Glutamatergic neuron (in vitro differentiated cells): ENCODE measurements around the gene TMEM119. TPM values are rescaled to one million over a fixed set of nuclear protein-coding genes. Genes with fewer than 3 reads are reported as not detected.

ENCODE experiments used
- DNase-seq: peaks from one replicate; pipeline ENCODE4 v3.0.0; 2022
- H3K27ac Mint-ChIP-seq: one replicate; pipeline ENCODE4 v1.8.0; 2020; ENCODE audit warnings: mild to moderate bottlenecking, mixed read lengths, inconsistent platforms; ENCODE audit not compliant: unreplicated experiment
- H3K27me3 Mint-ChIP-seq: one replicate; pipeline ENCODE4 v1.8.0; 2020; ENCODE audit warnings: mild to moderate bottlenecking, moderate library complexity, mixed read lengths, inconsistent platforms; ENCODE audit not compliant: unreplicated experiment
- H3K36me3 Mint-ChIP-seq: one replicate; pipeline ENCODE4 v1.8.0; 2020; ENCODE audit warnings: mild to moderate bottlenecking, mixed read lengths, inconsistent platforms; ENCODE audit not compliant: unreplicated experiment
- H3K4me1 Mint-ChIP-seq: one replicate; pipeline ENCODE4 v1.8.0; 2020; ENCODE audit warnings: mild to moderate bottlenecking, low read depth, mixed read lengths, inconsistent platforms; ENCODE audit not compliant: unreplicated experiment
- H3K4me3 Mint-ChIP-seq: one replicate; pipeline ENCODE4 v1.8.0; 2020; ENCODE audit warnings: mild to moderate bottlenecking, mixed read lengths, inconsistent platforms; ENCODE audit not compliant: unreplicated experiment
- H3K9me3 Mint-ChIP-seq: one replicate; pipeline ENCODE4 v1.8.0; 2020; ENCODE audit warnings: mild to moderate bottlenecking, moderate library complexity, mixed read lengths, inconsistent platforms; ENCODE audit not compliant: unreplicated experiment
- total RNA-seq: library from RNA; stranded (reverse); fragmentation: NEBNext Ultra II Directional; extraction: Animal tissue kit (Norgen Biotek cat#: 25700); gene quantifications from one replicate; pipeline ENCODE4 v1.2.1, GENCODE V29; 2021; ENCODE audit not compliant: unreplicated experiment
- TF ChIP-seq, protein P1 (sequence below): fragments of 200-600 bp; sonication (generic); IDR thresholded peaks from one replicate; pipeline ENCODE4 v1.5.0; 2021; ENCODE audit not compliant: partially characterized antibody, unreplicated experiment

The TMEM119 gene
- total RNA-seq, 1 donor from 2014 or later = 0.15 TPM

DNA sequence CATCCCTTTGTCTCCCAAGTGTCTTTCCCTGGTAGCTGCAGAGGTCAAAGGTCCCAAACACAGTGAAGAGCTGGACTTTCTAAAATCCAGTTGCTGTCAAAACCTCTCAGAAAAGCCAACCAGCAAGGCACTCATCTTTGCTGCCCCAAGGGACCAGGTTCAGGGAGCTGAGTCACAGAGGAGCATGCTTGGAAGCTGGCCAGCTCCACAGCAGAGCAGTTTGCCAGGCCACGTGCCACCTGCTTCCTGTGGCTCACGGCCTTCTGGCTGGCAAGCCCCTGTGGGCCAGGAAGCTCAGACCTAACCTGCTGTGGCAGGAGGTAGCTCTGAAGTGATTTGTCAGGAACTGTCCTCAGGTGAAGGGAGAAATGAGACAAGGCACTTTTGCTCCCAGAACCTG, 31.9 kb downstream of the TMEM119 start:
- Mint-ChIP-seq H3K4me1 (peaks cover 20% of the 10 kb centered on the region), H3K36me3 (no peaks in the 10 kb centered on the region), H3K27me3 (peaks cover 2% of the 10 kb centered on the region)

DNA sequence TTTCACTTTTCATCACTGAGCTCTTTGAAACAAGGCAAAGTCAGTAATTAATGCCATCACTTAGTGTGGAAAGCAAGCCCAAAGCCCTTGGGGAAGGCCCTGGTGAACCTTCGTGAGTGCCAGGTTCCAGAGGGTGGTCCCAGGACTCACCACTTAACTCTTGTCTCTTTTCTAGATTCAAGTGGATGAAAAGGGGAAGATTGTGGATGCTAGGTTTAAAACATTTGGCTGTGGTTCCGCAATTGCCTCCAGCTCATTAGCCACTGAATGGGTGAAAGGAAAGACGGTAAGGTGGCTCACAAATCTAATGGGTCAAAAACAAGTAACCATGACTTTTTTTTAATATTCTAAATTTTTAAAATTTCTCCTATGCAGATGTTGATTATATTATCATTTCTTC, 32.7 kb downstream of the TMEM119 start:
- Mint-ChIP-seq H3K4me1 (peaks cover 20% of the 10 kb centered on the region), H3K27ac (no peak overlapping the region), H3K27me3 (peaks cover 4% of the 10 kb centered on the region), H3K4me3 (no peak overlapping the region), H3K36me3 (no peaks in the 10 kb centered on the region), H3K9me3 (peaks cover 2% of the 10 kb centered on the region)
- no peak for DNase-seq
- TF ChIP-seq, protein P1, sequence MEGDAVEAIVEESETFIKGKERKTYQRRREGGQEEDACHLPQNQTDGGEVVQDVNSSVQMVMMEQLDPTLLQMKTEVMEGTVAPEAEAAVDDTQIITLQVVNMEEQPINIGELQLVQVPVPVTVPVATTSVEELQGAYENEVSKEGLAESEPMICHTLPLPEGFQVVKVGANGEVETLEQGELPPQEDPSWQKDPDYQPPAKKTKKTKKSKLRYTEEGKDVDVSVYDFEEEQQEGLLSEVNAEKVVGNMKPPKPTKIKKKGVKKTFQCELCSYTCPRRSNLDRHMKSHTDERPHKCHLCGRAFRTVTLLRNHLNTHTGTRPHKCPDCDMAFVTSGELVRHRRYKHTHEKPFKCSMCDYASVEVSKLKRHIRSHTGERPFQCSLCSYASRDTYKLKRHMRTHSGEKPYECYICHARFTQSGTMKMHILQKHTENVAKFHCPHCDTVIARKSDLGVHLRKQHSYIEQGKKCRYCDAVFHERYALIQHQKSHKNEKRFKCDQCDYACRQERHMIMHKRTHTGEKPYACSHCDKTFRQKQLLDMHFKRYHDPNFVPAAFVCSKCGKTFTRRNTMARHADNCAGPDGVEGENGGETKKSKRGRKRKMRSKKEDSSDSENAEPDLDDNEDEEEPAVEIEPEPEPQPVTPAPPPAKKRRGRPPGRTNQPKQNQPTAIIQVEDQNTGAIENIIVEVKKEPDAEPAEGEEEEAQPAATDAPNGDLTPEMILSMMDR = no peak

More for the DNA sequence above, 31.9 kb downstream of the TMEM119 start:
- Mint-ChIP-seq H3K4me3 (peak overlapping the region; percentile 63), H3K9me3 (peaks cover 2% of the 10 kb centered on the region), H3K27ac (peak overlapping the region; percentile 86)
- TF ChIP-seq, protein P1 = no peak
- DNase-seq = peak; percentile 52

DNA sequence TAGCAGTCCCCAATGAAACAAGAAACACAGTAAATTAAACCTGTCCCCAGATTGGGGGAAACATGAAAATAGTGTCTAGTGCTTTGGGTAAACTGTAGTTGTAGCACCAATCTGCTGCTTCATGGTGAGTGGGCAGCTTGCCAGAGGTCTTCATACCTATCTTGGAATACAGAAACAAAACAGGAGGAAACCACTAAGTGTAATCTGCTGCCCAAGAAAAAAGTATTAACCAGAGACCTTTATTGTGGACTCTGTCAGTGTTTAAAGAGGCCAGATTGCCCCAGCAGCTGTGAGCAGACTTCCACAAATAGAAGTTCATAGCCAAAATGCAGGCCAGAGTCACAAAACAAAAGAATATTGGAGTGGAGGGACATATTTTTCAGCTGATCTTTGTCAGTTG, 33.2 kb downstream of the TMEM119 start:
- no peak for DNase-seq
- Mint-ChIP-seq H3K27me3 (peaks cover 4% of the 10 kb centered on the region), H3K36me3 (no peaks in the 10 kb centered on the region), H3K27ac (peak overlapping the region; percentile 55), H3K4me3 (no peak overlapping the region), H3K4me1 (peaks cover 24% of the 10 kb centered on the region), H3K9me3 (peaks cover 2% of the 10 kb centered on the region)
- TF ChIP-seq, protein P1 = no peak

DNA sequence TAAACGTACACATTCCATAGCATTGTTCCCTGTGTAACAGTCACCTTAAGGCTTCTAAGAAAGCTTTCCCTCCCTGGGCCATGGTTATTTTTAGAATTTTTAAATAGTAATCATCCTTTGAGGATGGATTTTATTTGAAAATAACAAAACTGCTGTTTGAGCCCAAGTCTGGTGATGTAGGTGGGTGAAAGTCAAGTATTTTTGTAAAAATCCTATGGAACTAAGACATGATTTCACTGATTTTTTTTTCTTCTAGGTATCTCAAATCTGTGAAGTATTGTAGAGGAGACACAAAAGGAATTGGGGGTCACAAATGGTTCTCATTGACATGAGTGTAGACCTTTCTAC, 34.1 kb downstream of the TMEM119 start:
- TF ChIP-seq, protein P1 = no peak
- H3K4me3 Mint-ChIP-seq = peak overlapping the region; percentile 92
- H3K4me1 Mint-ChIP-seq = peaks cover 24% of the 10 kb centered on the region
- peak overlapping the region; percentile 33 for H3K27ac Mint-ChIP-seq
- peaks cover 4% of the 10 kb centered on the region for H3K27me3 Mint-ChIP-seq
- peaks cover 2% of the 10 kb centered on the region for H3K9me3 Mint-ChIP-seq
- H3K36me3 Mint-ChIP-seq = no peaks in the 10 kb centered on the region
- no peak for DNase-seq

DNA sequence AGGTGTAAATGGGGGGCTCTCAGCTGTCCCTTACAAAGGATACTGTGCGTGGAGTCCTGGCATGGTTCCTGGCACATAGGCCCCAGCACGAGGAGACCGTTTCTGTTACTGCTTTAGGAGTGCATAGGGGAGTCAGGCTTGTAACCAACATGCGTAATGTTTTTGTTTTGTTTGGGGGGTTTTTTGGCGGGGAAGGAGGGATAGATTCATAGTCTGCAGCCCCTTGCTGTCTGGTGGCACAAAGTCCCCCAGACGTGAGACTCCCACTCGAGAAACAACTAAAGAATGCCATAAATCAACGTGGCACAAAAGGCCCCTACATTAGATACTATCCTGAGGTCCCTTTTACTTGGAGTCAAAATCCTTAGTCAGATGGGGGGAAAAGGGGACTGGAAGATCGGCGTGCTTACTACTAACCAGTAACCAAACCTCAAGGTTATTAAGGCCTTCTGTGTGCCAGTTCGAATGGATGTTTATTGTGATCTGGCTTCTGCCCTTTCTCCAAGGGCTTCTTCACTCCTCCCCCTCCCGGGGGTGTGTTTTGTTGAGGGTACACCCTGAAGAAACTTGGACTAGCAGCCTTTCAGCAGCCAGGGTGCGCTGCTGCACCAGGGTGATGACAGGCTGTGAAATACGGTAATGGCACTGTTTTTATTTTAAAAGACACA, 34.6 kb downstream of the TMEM119 start:
- peaks cover 4% of the 10 kb centered on the region for H3K27me3 Mint-ChIP-seq
- TF ChIP-seq, protein P1 = no peak
- peaks cover 21% of the 10 kb centered on the region for H3K4me1 Mint-ChIP-seq
- H3K27ac Mint-ChIP-seq = peak overlapping the region; percentile 89
- no peaks in the 10 kb centered on the region for H3K36me3 Mint-ChIP-seq
- peaks cover 2% of the 10 kb centered on the region for H3K9me3 Mint-ChIP-seq
- DNase-seq = peak; percentile 78
- H3K4me3 Mint-ChIP-seq = peak overlapping the region; percentile 92
